OCI-LY7 (cell line): ENCODE results near the gene COPZ1. TPM values are rescaled to one million over a fixed set of nuclear protein-coding genes. Genes with fewer than 3 reads are reported as not detected.

ENCODE experiments used
- BruUV-seq: library from RNA; stranded (reverse); fragments of 400-500 nt; replicated peaks from 2 replicates; lab custom pipeline; 2021; lab: Mats Ljungman, UMichigan
- CTCF ChIA-PET: fragments of 300-600 bp; sonication (Branson Sonifier 250); formaldehyde crosslinking; loops from one replicate; lab custom pipeline; 2022; ENCODE audit warnings: antibody characterized with exemption; ENCODE audit not compliant: unreplicated experiment; lab: Charles Lee
- POLR2A ChIA-PET: fragments of 300-600 bp; sonication (Branson Sonifier 250); formaldehyde crosslinking; loops from one replicate; lab custom pipeline; 2022; ENCODE audit warnings: antibody characterized with exemption; lab: Charles Lee
- DNase-seq: peaks from one replicate; pipeline ENCODE4 v3.0.0-alpha.2; 2015; ENCODE audit warnings: low spot score
- H2AFZ ChIP-seq: fragments of 200-600 bp; sonication (generic), shearing (Covaris generic); 2 replicates; pipeline ENCODE4 v1.6.1; 2014; ENCODE audit warnings: mild to moderate bottlenecking, antibody characterized with exemption, low read length, moderate library complexity
- H3K27ac ChIP-seq: fragments of 200-600 bp; sonication (generic); 2 replicates; pipeline ENCODE4 v1.5.1; 2014; ENCODE audit warnings: mixed run types, low read depth, mild to moderate bottlenecking, moderate library complexity, low read length, inconsistent platforms; ENCODE audit not compliant: poor library complexity, severe bottlenecking
- H3K36me3 ChIP-seq: fragments of 200-600 bp; sonication (generic); 2 replicates; pipeline ENCODE4 v1.6.1; 2014; ENCODE audit warnings: mild to moderate bottlenecking, antibody characterized with exemption, low read length, moderate library complexity, mixed read lengths; ENCODE audit not compliant: insufficient read depth
- H3K4me1 ChIP-seq: fragments of 200-600 bp; sonication (generic); 2 replicates; pipeline ENCODE4 v1.5.1; 2014; ENCODE audit warnings: mild to moderate bottlenecking, low read length; ENCODE audit not compliant: insufficient read depth, poor library complexity, severe bottlenecking
- H3K4me2 ChIP-seq: fragments of 200-600 bp; sonication (generic); 2 replicates; pipeline ENCODE4 v1.6.1; 2014; ENCODE audit warnings: mild to moderate bottlenecking, low read length
- H3K4me3 ChIP-seq: fragments of 200-600 bp; sonication (generic); 2 replicates; pipeline ENCODE4 v1.5.1; 2014; ENCODE audit warnings: mild to moderate bottlenecking, low read depth, low read length; ENCODE audit not compliant: poor library complexity, severe bottlenecking
- H3K79me2 ChIP-seq: fragments of 200-600 bp; sonication (generic); 2 replicates; pipeline ENCODE4 v1.6.1; 2016; ENCODE audit warnings: low read depth, mild to moderate bottlenecking, low read length, moderate library complexity, mixed read lengths; ENCODE audit not compliant: insufficient read depth
- H3K9me2 ChIP-seq: fragments of 200-600 bp; sonication (generic); 2 replicates; pipeline ENCODE4 v1.6.1; 2016; ENCODE audit warnings: mild to moderate bottlenecking, low read length, mixed read lengths; ENCODE audit not compliant: insufficient read depth
- H3K9me3 ChIP-seq: fragments of 200-600 bp; sonication (generic); 2 replicates; pipeline ENCODE4 v1.6.1; 2014; ENCODE audit warnings: mild to moderate bottlenecking, mixed run types, low read length, mixed read lengths
- H4K20me1 ChIP-seq: fragments of 200-600 bp; sonication (generic); 2 replicates; pipeline ENCODE4 v1.6.1; 2014; ENCODE audit warnings: mild to moderate bottlenecking, antibody characterized with exemption, low read length, moderate library complexity, mixed read lengths; ENCODE audit not compliant: insufficient read depth
- CTCF ChIP-seq: fragments of 200-600 bp; sonication (generic); conservative IDR thresholded peaks from 2 replicates; pipeline ENCODE4 v1.5.1; 2014; ENCODE audit warnings: mild to moderate bottlenecking, antibody characterized with exemption, low read length, moderate library complexity, mixed read lengths
- EZH2phosphoT487 ChIP-seq: fragments of 200-600 bp; sonication (generic); IDR thresholded peaks from 2 replicates; pipeline ENCODE4 v1.6.1; 2018; ENCODE audit warnings: low read depth, borderline replicate concordance, mild to moderate bottlenecking, mixed run types, antibody characterized with exemption, low read length, moderate library complexity, mixed read lengths
- intact Hi-C: fragments of 100-400 bp; cut with micrococcal nuclease; formaldehyde crosslinking; loops from one replicate; pipeline ENCODE4 v1.10.0; 2022; ENCODE audit not compliant: unreplicated experiment
- total RNA-seq, 2 experiments: library from RNA; depleted of rRNA in 1 of 2; stranded (reverse); fragments of >200 nt in 1 of 2; shearing (Covaris generic) in 1 of 2; gene quantifications; 2 replicates each; pipeline ENCODE4 v1.2.3, GENCODE V29; 2014 to 2022

Gene COPZ1
- total RNA-seq, 2 experiments from 2014 or later: 86.0 to 121 TPM

GRCh38 chr12:54384591-54385041, 59.7 kb downstream of the COPZ1 start, which contains the start of gene ZNF385A:
TSS of gene ZNF385A (minus strand) at chr12:54384733. CDS start at chr12:54384514, 219 bp downstream.
- POLR2A ChIA-PET: no interaction called here
- H3K4me1 ChIP-seq: peaks cover 37% of the 10 kb centered on the region
- H3K9me2 ChIP-seq: no peaks in the 10 kb centered on the region
- H3K4me2 ChIP-seq: peak within 1 kb of the TSS; percentile 66
- CTCF ChIA-PET: interaction anchor here (0.9 kb wide), 2 partner anchors 9 to 61 kb away, joined by 3 read pairs; no protein-coding TSS in a partner anchor
- peak within 1 kb of the TSS; percentile 23 for H3K4me3 ChIP-seq
- peak; percentile 67 for DNase-seq
- H2AFZ ChIP-seq: no peak within 1 kb of the TSS
- no peaks in the 10 kb centered on the region for H4K20me1 ChIP-seq
- no peak for TF ChIP-seq CTCF
- TF ChIP-seq EZH2phosphoT487: no peak
- no peaks in the 10 kb centered on the region for H3K9me3 ChIP-seq
- H3K79me2 ChIP-seq: no peaks in the 10 kb centered on the region
- intact Hi-C loops: no loop called here
- H3K27ac ChIP-seq: peak within 1 kb of the TSS; percentile 22
- no peaks in the 10 kb centered on the region for H3K36me3 ChIP-seq
- BruUV-seq: no TSS peak

- no peak for TF ChIP-seq CTCF
- TF ChIP-seq EZH2phosphoT487: no peak
- peak overlapping the region; percentile 22 for H3K27ac ChIP-seq
- ChIA-PET POLR2A (no interaction called here), CTCF (interaction anchor here (0.6 to 0.9 kb wide), 3 partner anchors 8 to 61 kb away, joined by 3 read pairs; no protein-coding TSS in a partner anchor)
- H2AFZ ChIP-seq: no peak overlapping the region
- H4K20me1 ChIP-seq: no peaks in the 10 kb centered on the region
- peak overlapping the region; percentile 8 for H3K4me3 ChIP-seq
- DNase-seq: peak; percentile 31
- H3K9me2 ChIP-seq: no peaks in the 10 kb centered on the region
- H3K79me2 ChIP-seq: no peaks in the 10 kb centered on the region
- no TSS peak for BruUV-seq
- no peaks in the 10 kb centered on the region for H3K36me3 ChIP-seq
- no peaks in the 10 kb centered on the region for H3K9me3 ChIP-seq
- intact Hi-C loops: no loop called here
- peaks cover 41% of the 10 kb centered on the region for H3K4me1 ChIP-seq
- peak overlapping the region; percentile 66 for H3K4me2 ChIP-seq
These were observed 60.5 kb downstream of the COPZ1 start for GRCh38 chr12:54385251-54385914.
